ENCODE measurements around the gene TPI1. TPM values are rescaled to one million over a fixed set of nuclear protein-coding genes. Genes with fewer than 3 reads are reported as not detected.

Gene TPI1
- total RNA-seq, 2 donors from 2014 or later: 805 to 1,294 TPM

GRCh38 chr12:6851153-6851920 is 16.0 kb upstream of the TPI1 start, which contains the start of gene CDCA3:
Gene CDCA3, minus strand, starts transcription at chr12:6851286. Its CDS starts 334 bp downstream, at chr12:6850952.
- H3K9me3 Mint-ChIP-seq: no peaks in the 10 kb centered on the region
- Histone ChIP-seq H3K27me3 (ENCODE audit: control insufficient read depth, insufficient read depth, low read length, poor library complexity, severe bottlenecking) (no peaks in the 10 kb centered on the region), H3K4me1 (ENCODE audit: control insufficient read depth, insufficient read depth, low read length) (peaks cover 2% of the 10 kb centered on the region), H3K9me3 (ENCODE audit: control insufficient read depth, low read length) (no peaks in the 10 kb centered on the region), H3K4me3 (ENCODE audit: low read length) (peak within 1 kb of the TSS; percentile 92), H3K9ac (ENCODE audit: extremely low read depth, low read length, poor library complexity, severe bottlenecking) (peak within 1 kb of the TSS; percentile 56), H3K36me3 (ENCODE audit: control insufficient read depth, insufficient read depth, low read length) (peaks cover 48% of the 10 kb centered on the region), H3K27ac (ENCODE audit: low read depth, low read length) (peak within 1 kb of the TSS; percentile 85)
- WGBS, 2 experiments (ENCODE audit: insufficient coverage in 1 of 2, insufficient read length in 1 of 2): 0 to 1% methylated on average over 23 to 37 of the region's 37 CpGs
- DNase-seq: peak; percentile 100
- no peak for TF ChIP-seq CTCF (conservative IDR thresholded peaks at IDR 0.05)
- H3K36me3 Mint-ChIP-seq (ENCODE audit: low read depth): peaks cover 45% of the 10 kb centered on the region
- H3K27ac Mint-ChIP-seq: peak within 1 kb of the TSS; percentile 99
- H3K4me1 Mint-ChIP-seq: peaks cover 25% of the 10 kb centered on the region
- no peaks in the 10 kb centered on the region for H3K27me3 Mint-ChIP-seq (ENCODE audit: insufficient read depth)
- H3K4me3 Mint-ChIP-seq: peak within 1 kb of the TSS; percentile 88

GRCh38 chr12:6851921-6852650 is 15.2 kb upstream of the TPI1 start, which contains the start of gene USP5:
Gene USP5, plus strand, starts transcription at chr12:6852150. Its CDS starts 30 bp downstream, at chr12:6852180.
- peaks cover 2% of the 10 kb centered on the region for H3K4me1 ChIP-seq (ENCODE audit: control insufficient read depth, insufficient read depth, low read length)
- H3K27me3 ChIP-seq (ENCODE audit: control insufficient read depth, insufficient read depth, low read length, poor library complexity, severe bottlenecking): no peaks in the 10 kb centered on the region
- H3K4me3 ChIP-seq (ENCODE audit: low read length): peak within 1 kb of the TSS; percentile 92
- TF ChIP-seq CTCF (conservative IDR thresholded peaks at IDR 0.05): no peak
- peaks cover 25% of the 10 kb centered on the region for H3K4me1 Mint-ChIP-seq
- peaks cover 48% of the 10 kb centered on the region for H3K36me3 ChIP-seq (ENCODE audit: control insufficient read depth, insufficient read depth, low read length)
- no peaks in the 10 kb centered on the region for H3K27me3 Mint-ChIP-seq (ENCODE audit: insufficient read depth)
- H3K27ac ChIP-seq (ENCODE audit: low read depth, low read length): peak within 1 kb of the TSS; percentile 85
- H3K9me3 ChIP-seq (ENCODE audit: control insufficient read depth, low read length): no peaks in the 10 kb centered on the region
- H3K36me3 Mint-ChIP-seq (ENCODE audit: low read depth): peaks cover 46% of the 10 kb centered on the region
- H3K27ac Mint-ChIP-seq: peak within 1 kb of the TSS; percentile 99
- DNase-seq: peak; percentile 100
- peak within 1 kb of the TSS; percentile 88 for H3K4me3 Mint-ChIP-seq
- no peaks in the 10 kb centered on the region for H3K9me3 Mint-ChIP-seq
- WGBS, 2 experiments (ENCODE audit: insufficient coverage in 1 of 2, insufficient read length in 1 of 2): 0% methylated on average over 54 to 65 of the region's 65 CpGs
- peak within 1 kb of the TSS; percentile 56 for H3K9ac ChIP-seq (ENCODE audit: extremely low read depth, low read length, poor library complexity, severe bottlenecking)

GRCh38 chr12:6852651-6853354 is 14.5 kb upstream of the TPI1 start:
- Mint-ChIP-seq H3K27ac (peak overlapping the region; percentile 98), H3K4me3 (peak overlapping the region; percentile 88), H3K36me3 (ENCODE audit: low read depth) (peaks cover 47% of the 10 kb centered on the region), H3K9me3 (no peaks in the 10 kb centered on the region), H3K27me3 (ENCODE audit: insufficient read depth) (no peaks in the 10 kb centered on the region), H3K4me1 (peaks cover 25% of the 10 kb centered on the region)
- H3K27ac ChIP-seq (ENCODE audit: low read depth, low read length): peak overlapping the region; percentile 61
- 3 to 15% methylated on average over 4 to 15 of the region's 18 CpGs for WGBS, 2 experiments (ENCODE audit: insufficient coverage in 1 of 2, insufficient read length in 1 of 2)
- H3K27me3 ChIP-seq (ENCODE audit: control insufficient read depth, insufficient read depth, low read length, poor library complexity, severe bottlenecking): no peaks in the 10 kb centered on the region
- no peaks in the 10 kb centered on the region for H3K9me3 ChIP-seq (ENCODE audit: control insufficient read depth, low read length)
- peaks cover 2% of the 10 kb centered on the region for H3K4me1 ChIP-seq (ENCODE audit: control insufficient read depth, insufficient read depth, low read length)
- H3K4me3 ChIP-seq (ENCODE audit: low read length): peak overlapping the region; percentile 92
- peak; percentile 88 for DNase-seq
- H3K36me3 ChIP-seq (ENCODE audit: control insufficient read depth, insufficient read depth, low read length): peaks cover 50% of the 10 kb centered on the region
- TF ChIP-seq CTCF (conservative IDR thresholded peaks at IDR 0.05): no peak
- peak overlapping the region; percentile 54 for H3K9ac ChIP-seq (ENCODE audit: extremely low read depth, low read length, poor library complexity, severe bottlenecking)
